Endothelial cell (in vitro differentiated cells): ENCODE results near the gene PHYKPL. TPM values are rescaled to one million over a fixed set of nuclear protein-coding genes. Genes with fewer than 3 reads are reported as not detected.
A peak's percentile ranks its signal among the peaks of the same experiment; 100 is the strongest.

Source experiments
- DNase-seq: peaks from one replicate; pipeline ENCODE4 v3.0.0; 2021; ENCODE audit warnings: low spot score
- H3K27ac Mint-ChIP-seq: one replicate; pipeline ENCODE4 v1.8.0; 2021; ENCODE audit warnings: mixed read lengths, inconsistent platforms; ENCODE audit not compliant: unreplicated experiment
- H3K27me3 Mint-ChIP-seq: one replicate; pipeline ENCODE4 v1.8.0; 2021; ENCODE audit warnings: mild to moderate bottlenecking, moderate library complexity, mixed read lengths, inconsistent platforms; ENCODE audit not compliant: unreplicated experiment
- H3K36me3 Mint-ChIP-seq: one replicate; pipeline ENCODE4 v1.8.0; 2021; ENCODE audit warnings: mild to moderate bottlenecking, low read depth, mixed read lengths, inconsistent platforms; ENCODE audit not compliant: unreplicated experiment
- H3K4me1 Mint-ChIP-seq: one replicate; pipeline ENCODE4 v1.8.0; 2021; ENCODE audit warnings: mild to moderate bottlenecking, mixed read lengths, inconsistent platforms; ENCODE audit not compliant: unreplicated experiment
- H3K4me3 Mint-ChIP-seq: one replicate; pipeline ENCODE4 v1.8.0; 2021; ENCODE audit warnings: mild to moderate bottlenecking, mixed read lengths, inconsistent platforms; ENCODE audit not compliant: unreplicated experiment
- H3K9me3 Mint-ChIP-seq: one replicate; pipeline ENCODE4 v1.8.0; 2021; ENCODE audit warnings: mixed read lengths, inconsistent platforms; ENCODE audit not compliant: unreplicated experiment
- CTCF ChIP-seq: fragments of 200-600 bp; sonication (generic); IDR thresholded peaks from one replicate; pipeline ENCODE4 v1.5.0; 2021; ENCODE audit warnings: antibody characterized with exemption; ENCODE audit not compliant: unreplicated experiment
- total RNA-seq: library from RNA; stranded (reverse); fragmentation: NEBNext Ultra II Directional; extraction: Animal tissue kit (Norgen Biotek cat#: 25700); gene quantifications from one replicate; pipeline ENCODE4 v1.2.1, GENCODE V29; 2021; ENCODE audit not compliant: unreplicated experiment

Gene PHYKPL
- total RNA-seq, 1 donor from 2014 or later, result 53.1 TPM

DNA sequence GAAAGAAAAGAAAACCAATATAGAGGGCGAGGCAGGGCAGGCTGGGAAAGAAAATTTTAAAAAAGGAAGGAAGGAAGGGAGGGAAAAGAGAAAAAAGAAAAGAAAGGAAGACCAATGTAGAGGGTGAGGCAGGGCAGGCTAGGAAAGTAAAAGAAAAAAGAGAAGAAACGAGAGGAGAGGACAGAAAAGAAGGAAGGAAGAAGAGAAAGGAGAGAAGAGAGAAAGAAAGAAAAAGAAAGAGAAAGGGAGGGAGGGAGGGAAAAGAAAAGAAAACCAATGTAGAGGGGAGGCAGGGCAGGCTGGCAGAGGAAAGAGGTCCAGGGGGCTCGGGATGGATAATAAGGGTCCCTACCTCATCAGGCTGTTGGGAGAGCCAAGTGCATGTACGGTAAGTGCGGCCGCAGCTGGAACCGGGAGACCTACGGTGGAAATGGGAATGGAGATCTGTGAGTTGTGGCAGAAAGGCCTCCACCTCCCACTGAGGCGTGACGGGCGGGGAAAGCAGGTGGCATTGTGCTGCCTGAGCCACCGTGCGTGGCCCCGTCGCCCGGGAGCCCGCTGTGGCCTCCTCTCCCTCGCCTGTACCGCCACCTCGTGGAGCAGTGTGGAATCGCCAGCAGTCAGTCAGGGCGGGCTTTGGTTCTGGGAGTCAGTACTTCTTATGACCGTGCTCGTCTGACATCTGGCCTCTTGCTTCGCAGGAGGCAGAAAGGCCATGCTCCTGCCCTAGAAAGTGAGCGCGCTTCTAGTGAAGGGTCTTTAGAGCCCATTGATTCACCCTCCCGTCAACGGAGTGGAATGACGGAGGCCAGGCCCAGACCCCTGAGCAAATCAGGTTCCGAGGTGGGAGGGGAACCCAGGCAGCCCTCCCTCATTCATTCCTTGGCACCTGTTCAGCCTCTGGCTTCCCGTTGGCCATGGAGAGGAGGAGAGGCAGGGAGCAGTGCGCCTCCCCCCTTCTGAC, 68.5 kb downstream of the PHYKPL start:
- Mint-ChIP-seq H3K27ac (no peak overlapping the region), H3K36me3 (no peaks in the 10 kb centered on the region), H3K4me1 (peaks cover 6% of the 10 kb centered on the region), H3K27me3 (peaks cover 5% of the 10 kb centered on the region), H3K4me3 (no peak overlapping the region), H3K9me3 (no peaks in the 10 kb centered on the region)
- peak; percentile 85 for TF ChIP-seq CTCF
- DNase-seq, result peak; percentile 99

GRCh38 chr5:178162481-178162880, 70.1 kb downstream of the PHYKPL start:
- Mint-ChIP-seq H3K4me1 (peaks cover 6% of the 10 kb centered on the region), H3K27ac (no peak overlapping the region), H3K9me3 (no peaks in the 10 kb centered on the region), H3K27me3 (peaks cover 4% of the 10 kb centered on the region), H3K36me3 (no peaks in the 10 kb centered on the region), H3K4me3 (peak overlapping the region; percentile 26)
- no peak for TF ChIP-seq CTCF
- DNase-seq, result no peak

GRCh38 chr5:178160176-178160575, 72.4 kb downstream of the PHYKPL start:
- no peak for DNase-seq
- H3K4me1 Mint-ChIP-seq, result peaks cover 6% of the 10 kb centered on the region

More at GRCh38 chr5:178160176-178160575, 72.4 kb downstream of the PHYKPL start:
- H3K27ac Mint-ChIP-seq, result no peak overlapping the region
- no peaks in the 10 kb centered on the region for H3K9me3 Mint-ChIP-seq
- H3K27me3 Mint-ChIP-seq, result peaks cover 8% of the 10 kb centered on the region
- TF ChIP-seq CTCF, result no peak
- no peak overlapping the region for H3K4me3 Mint-ChIP-seq
- H3K36me3 Mint-ChIP-seq, result no peaks in the 10 kb centered on the region

Other genes starting within 250 kb of the PHYKPL start
- gene PROP1, start 236.6 kb downstream of the PHYKPL start, total RNA-seq, result not detected
- gene N4BP3, start 119.3 kb downstream of the PHYKPL start, total RNA-seq, result 107 TPM
- gene RMND5B, start 101.8 kb downstream of the PHYKPL start, total RNA-seq, result 70.4 TPM
- 84.7 TPM for gene NHP2, start 78.9 kb downstream of the PHYKPL start, total RNA-seq
- gene GMCL2, start 45.4 kb downstream of the PHYKPL start, total RNA-seq, result not detected
- 162 TPM for gene HNRNPAB, start 28.3 kb downstream of the PHYKPL start, total RNA-seq